K562 (cell line): ENCODE results near the gene PRR35. TPM values are rescaled to one million over a fixed set of nuclear protein-coding genes. Genes with fewer than 3 reads are reported as not detected.
A peak's percentile ranks its signal among the peaks of the same experiment; 100 is the strongest.

Experiments used
- ATF6 ChIP-seq: sonication (generic); formaldehyde crosslinking; IDR thresholded peaks from 2 replicates; pipeline ENCODE4 v1.4.0; 2020; ENCODE audit warnings: mild to moderate bottlenecking, missing genetic modification reagents
- CBX5 ChIP-seq: IDR thresholded peaks from 2 replicates; pipeline ENCODE4 v1.6.1; 2014; ENCODE audit warnings: low read depth, borderline replicate concordance
- HNRNPUL1 ChIP-seq: fragments of 200-400 bp; formaldehyde crosslinking; IDR thresholded peaks from 2 replicates; pipeline ENCODE4 v1.6.1; 2017; ENCODE audit warnings: low read length
- MBD1 ChIP-seq: fragments of 250-450 bp; sonication (Bioruptor Pico); IDR thresholded peaks from 2 replicates; pipeline ENCODE4 v1.8.0; 2022; ENCODE audit warnings: inconsistent platforms
- MCM2 ChIP-seq: fragments of 450-650 bp; IDR thresholded peaks from 2 replicates; pipeline ENCODE4 v1.6.1; 2017; ENCODE audit warnings: low read depth, mild to moderate bottlenecking
- MLX ChIP-seq, 2 experiments: fragments of 450-650 bp in 1 of 2; sonication (generic) in 1 of 2; formaldehyde crosslinking; conservative IDR thresholded peaks; 2 replicates each; pipeline versions ENCODE4 v1.4.0 to v1.8.1; 2020 to 2022; ENCODE audit warnings: mild to moderate bottlenecking in 1 of 2, missing genetic modification reagents in 1 of 2
- NR1H2 ChIP-seq: sonication (generic); formaldehyde crosslinking; IDR thresholded peaks from 2 replicates; pipeline ENCODE4 v1.4.0; 2020; ENCODE audit warnings: mild to moderate bottlenecking, missing genetic modification reagents
- PTRF ChIP-seq: fragments of 450-650 bp; IDR thresholded peaks from 2 replicates; pipeline ENCODE4 v1.6.1; 2016; ENCODE audit warnings: mild to moderate bottlenecking, missing genetic modification characterization, missing compliant biosample characterization
- TARDBP ChIP-seq: fragments of 450-650 bp; IDR thresholded peaks from 2 replicates; pipeline ENCODE4 v1.6.1; 2016
- TCF15 ChIP-seq: fragments of 250-450 bp; sonication (Bioruptor Pico); IDR thresholded peaks from 2 replicates; pipeline ENCODE4 v1.8.0; 2022; ENCODE audit warnings: moderate library complexity, mild to moderate bottlenecking, inconsistent platforms
- TFAP4 ChIP-seq: sonication (generic); formaldehyde crosslinking; IDR thresholded peaks from 2 replicates; pipeline ENCODE4 v1.8.0; 2022; ENCODE audit warnings: missing genetic modification reagents, mild to moderate bottlenecking, moderate library complexity, borderline replicate concordance
- THAP12 ChIP-seq: fragments of 250-450 bp; sonication (Bioruptor Pico); IDR thresholded peaks from 2 replicates; pipeline ENCODE4 v1.9.0; 2021; ENCODE audit warnings: mild to moderate bottlenecking, inconsistent platforms
- ZNF263 ChIP-seq: sonication (generic); formaldehyde crosslinking; IDR thresholded peaks from 2 replicates; pipeline ENCODE4 v1.8.0; 2022; ENCODE audit warnings: mild to moderate bottlenecking, missing genetic modification reagents, borderline replicate concordance
- ZNF785 ChIP-seq: fragments of 250-450 bp; sonication (Bioruptor Pico); IDR thresholded peaks from 2 replicates; pipeline ENCODE4 v1.4.0; 2020; ENCODE audit warnings: mild to moderate bottlenecking
- polyA plus RNA-seq, 8 experiments: library from polyadenylated mRNA; depleted of rRNA in 4 of 8; stranded (reverse) in 5 of 8; unstranded in 3 of 8; fragments of >200 nt; fragmentation: Nextera tagmentation in 2 of 8; fragmentation: Illumina TruSeq in 1 of 8; extraction: Ambion mirVana in 2 of 8; extraction: Trizol in 1 of 8; gene quantifications; 2 replicates each; pipeline versions ENCODE4 v1.2.1 to v1.2.3, GENCODE V29; 2011 to 2014; ENCODE audit warnings: inconsistent platforms in 1 of 8, missing spikeins in 1 of 8
- total RNA-seq, 7 experiments: library from RNA; depleted of rRNA in 6 of 7; stranded (reverse); fragments of >200 nt in 6 of 7; fragmentation: Illumina TruSeq in 2 of 7; extraction: Trizol in 2 of 7; gene quantifications; 2 replicates each; pipeline versions ENCODE4 v1.2.1 to v1.2.3, GENCODE V29; 2011 to 2021; ENCODE audit warnings: low replicate concordance in 1 of 7

The PRR35 gene
- total and polyA plus RNA-seq, 9 of the 15 experiments (the other 6 are each of a cell fraction or from before 2014, with no cell fraction given), result 0.17 to 0.45 (median 0.21) TPM; not detected in 5

GRCh38 chr16:527015-527903 lies 32.9 kb upstream of the PRR35 start, which contains the start of gene CAPN15 (continued):
- TF ChIP-seq TCF15 (no peak), PTRF (no peak), ZNF785 (CRISPR knock-in tag) (no peak), HNRNPUL1 (no peak), ZNF263 (no peak), CBX5 (no peak), ATF6 (CRISPR knock-in tag) (no peak), NR1H2 (no peak), MCM2 (no peak), TFAP4 (peak; percentile 68), TARDBP (0 out of 2 replicates have a peak, but pooled peaks have one; percentile 77), MBD1 (CRISPR knock-in tag) (no peak), THAP12 (no peak; the same call in 1 of the 2 replicates), MLX (CRISPR knock-in tag; conservative IDR thresholded peaks at IDR 0.05) (no peak)
